ENCODE measurements around the gene CCDC32.

The CCDC32 gene

DNA sequence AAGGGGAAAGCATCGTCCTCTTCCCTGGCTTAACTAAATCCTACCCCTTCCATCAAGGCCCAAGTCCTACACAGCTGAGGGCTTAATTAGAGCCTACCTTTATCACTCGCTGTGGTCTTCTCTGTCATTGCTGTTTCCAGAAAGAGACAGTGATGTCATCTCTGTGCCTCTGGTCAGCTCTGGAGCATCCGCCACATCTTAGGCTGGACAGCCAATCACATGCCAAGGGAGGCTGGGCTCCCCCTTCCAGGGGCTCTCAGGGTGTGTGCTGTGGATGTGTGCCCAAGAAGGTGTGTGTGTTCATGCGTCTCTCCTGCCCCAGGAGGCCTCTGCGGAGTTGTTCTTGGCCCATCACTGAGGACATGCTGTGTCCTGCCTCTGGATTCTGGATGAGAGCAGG, 51.2 kb downstream of the CCDC32 start:
- DNase-seq (ENCODE audit: low spot score) = no peak
- no peak for FAIRE-seq

DNA sequence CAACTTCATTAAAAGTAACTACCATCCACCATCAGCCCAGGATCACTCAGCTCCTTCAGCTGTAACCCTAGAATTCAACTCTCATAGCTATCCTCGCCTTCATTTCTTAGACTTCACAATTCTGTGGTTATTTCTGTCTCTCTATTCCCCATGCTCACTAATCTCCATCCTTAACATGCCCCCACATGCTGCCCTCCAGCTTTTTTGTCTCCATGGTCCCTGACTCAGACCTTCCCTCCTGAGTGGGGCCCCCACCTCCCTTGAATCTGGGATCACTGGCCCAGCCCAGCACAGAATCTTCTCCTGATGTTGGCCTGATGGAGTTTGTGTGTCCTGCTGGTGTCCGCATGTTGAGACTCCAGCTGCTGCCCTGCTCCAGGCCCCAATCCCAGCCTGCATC, 52.4 kb downstream of the CCDC32 start:
- no peak for FAIRE-seq
- DNase-seq (ENCODE audit: low spot score) = no peak

DNA sequence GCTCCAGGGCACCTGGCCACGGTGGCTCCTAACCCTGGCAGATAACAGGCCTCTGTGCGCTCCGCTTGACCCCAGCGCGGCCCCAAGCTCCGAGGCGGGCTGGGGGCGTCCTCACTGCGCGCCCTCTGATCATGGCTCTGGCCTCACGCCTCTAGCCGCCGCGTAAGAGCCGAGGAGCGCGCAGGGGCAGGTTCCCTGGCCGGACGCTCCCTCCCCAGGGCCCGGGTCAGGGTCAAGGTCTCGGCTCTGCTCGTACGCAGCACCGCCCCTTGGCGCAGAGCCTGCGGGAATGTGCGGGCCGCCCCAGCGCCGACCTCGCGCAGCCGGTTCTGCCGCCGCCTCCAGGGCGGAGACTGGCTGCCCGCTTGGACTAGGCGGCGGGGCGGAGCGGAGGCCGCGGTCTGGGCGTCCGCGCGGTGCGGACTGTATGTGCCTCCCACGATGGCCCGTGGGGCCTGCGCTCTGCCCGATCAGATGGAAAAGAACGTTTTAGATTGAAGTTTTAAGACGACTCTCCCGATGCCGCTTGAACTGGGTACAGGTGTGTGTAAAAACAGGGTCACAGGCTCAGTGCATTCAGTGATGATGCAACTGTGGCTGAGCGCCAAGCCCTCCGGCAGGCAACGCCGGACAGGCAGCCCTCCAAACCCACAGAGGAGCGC, 53.2 kb downstream of the CCDC32 start:
- no peak for DNase-seq (ENCODE audit: low spot score)
- no peak for FAIRE-seq

DNA sequence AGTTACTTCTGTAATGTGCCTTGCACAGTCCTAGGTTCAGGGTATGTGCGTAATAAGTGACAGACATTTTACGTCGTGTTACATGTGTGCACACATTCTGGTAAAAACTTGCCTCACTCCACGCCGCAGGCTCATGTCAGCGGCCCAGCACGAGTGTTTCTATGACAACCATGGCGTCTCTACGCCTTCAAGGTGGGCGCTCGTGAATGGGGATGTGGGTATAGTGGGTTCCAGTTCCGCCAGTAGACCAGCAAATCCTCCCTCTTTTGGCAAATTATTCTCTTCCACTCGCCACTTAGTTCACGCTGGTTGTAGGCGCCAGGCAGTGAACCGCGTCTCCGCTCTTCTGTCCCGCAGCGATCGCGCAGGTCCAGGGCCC, 53.8 kb downstream of the CCDC32 start:
- FAIRE-seq = no peak
- DNase-seq (ENCODE audit: low spot score) = no peak

DNA sequence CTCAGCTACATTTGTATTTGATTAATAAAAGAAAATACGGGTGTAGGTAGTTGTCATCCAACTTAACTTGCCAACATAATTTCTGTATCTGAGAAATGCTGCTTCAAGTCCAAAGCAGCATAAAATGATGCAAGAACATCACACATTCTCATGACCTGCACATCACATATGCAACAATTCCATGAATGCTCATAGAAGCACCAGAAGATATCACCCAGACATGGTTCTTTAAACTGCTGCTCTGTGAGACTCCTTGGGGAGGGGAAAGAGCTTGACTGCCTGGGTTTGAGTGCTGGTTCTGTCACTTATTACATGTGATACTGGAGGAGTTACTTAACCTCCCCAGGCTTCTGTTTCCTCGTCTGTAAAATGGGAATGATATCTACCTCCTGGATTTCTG, 54.6 kb downstream of the CCDC32 start:
- no peak for FAIRE-seq
- no peak for DNase-seq (ENCODE audit: low spot score)

DNA sequence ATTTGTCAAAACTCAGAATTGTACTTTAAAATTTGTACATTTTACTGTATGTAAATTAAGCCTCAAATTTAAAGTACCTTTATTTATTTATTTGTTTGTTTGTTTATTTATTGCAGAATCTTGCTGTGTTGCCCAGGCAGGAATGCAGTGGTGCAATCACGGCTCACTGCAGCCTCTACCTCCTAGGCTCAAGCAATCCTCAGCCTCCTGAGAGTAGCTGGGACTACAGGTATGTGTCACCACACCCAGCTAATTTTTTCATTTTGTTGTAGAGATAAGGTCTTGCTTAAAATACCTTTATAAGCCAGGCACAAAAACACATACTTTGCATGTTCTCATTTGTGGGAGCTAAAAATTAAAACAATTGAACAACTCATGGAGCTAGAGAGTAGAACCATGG, 56.6 kb downstream of the CCDC32 start:
- DNase-seq (ENCODE audit: low spot score) (no peak), FAIRE-seq (no peak)

DNA sequence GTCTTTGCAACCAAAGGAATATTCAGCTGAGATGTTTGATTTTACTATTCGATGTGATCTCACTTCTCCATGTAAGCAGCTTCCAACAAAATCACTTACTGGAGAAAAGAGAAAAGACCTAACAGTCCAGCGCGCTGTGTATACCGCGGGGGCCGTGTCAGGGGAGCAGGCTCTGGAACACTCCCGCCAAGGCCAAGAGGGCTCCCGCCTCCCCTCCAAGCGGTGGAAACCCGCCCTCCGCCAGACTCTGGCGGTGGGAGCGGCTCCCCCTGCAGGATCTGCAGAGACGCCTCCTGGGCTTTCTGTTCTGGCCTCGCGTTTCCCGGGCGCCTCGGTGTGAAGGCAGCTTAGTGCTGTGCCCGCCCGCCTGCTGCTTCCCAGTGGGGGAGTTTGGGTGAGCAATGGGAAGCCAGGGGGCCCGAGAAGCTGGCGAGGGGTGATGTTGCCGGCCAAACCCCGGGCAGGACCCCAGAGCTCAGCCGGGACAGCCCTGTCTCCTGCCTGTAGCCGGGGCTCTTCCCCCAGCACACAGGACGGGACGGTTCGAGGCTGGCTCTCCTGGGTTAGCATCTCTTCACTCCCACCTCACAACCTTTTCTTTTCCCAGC, 57.8 kb downstream of the CCDC32 start:
- DNase-seq (ENCODE audit: low spot score) (peak; percentile 9), FAIRE-seq (no peak)

Measured in RCC 7860 (cell line).